HG03432 (cell line): Measurements from ENCODE around the gene IQCH.

Source experiments
- ATAC-seq: cut with Tn5 transposase; IDR thresholded peaks from one replicate; pipeline ENCODE4 v1.9.1; 2021; ENCODE audit warnings: mild to moderate bottlenecking, moderate library complexity; ENCODE audit not compliant: unreplicated experiment

Gene IQCH

GRCh38 chr15:67521783-67522568 is 267.4 kb downstream of the IQCH start:
- ATAC-seq = no peak

GRCh38 chr15:67523330-67523729 is 268.7 kb downstream of the IQCH start:
- ATAC-seq = no peak

GRCh38 chr15:67524235-67524634 is 269.6 kb downstream of the IQCH start:
- no peak for ATAC-seq

- no peak for ATAC-seq
Measured at GRCh38 chr15:67528513-67528912, 273.9 kb downstream of the IQCH start.

- no peak for ATAC-seq
Measured at GRCh38 chr15:67531379-67531914, 276.9 kb downstream of the IQCH start.

GRCh38 chr15:67533873-67534272 is 279.3 kb downstream of the IQCH start:
- ATAC-seq = no peak

GRCh38 chr15:67534360-67534759 is 279.8 kb downstream of the IQCH start:
- no peak for ATAC-seq

- ATAC-seq = no peak
Measured at GRCh38 chr15:67537771-67538170, 283.2 kb downstream of the IQCH start.

- ATAC-seq = peak; percentile 59
Measured at GRCh38 chr15:67542420-67543347, 288.1 kb downstream of the IQCH start, which contains the start of gene MAP2K5. TSS of gene MAP2K5 (plus strand) at chr15:67542703. CDS start at chr15:67543336, 633 bp downstream.

- no peak for ATAC-seq
Measured at GRCh38 chr15:67543348-67543718, 288.7 kb downstream of the IQCH start.

GRCh38 chr15:67544475-67544874 is 289.9 kb downstream of the IQCH start:
- no peak for ATAC-seq

- no peak for ATAC-seq
Measured at GRCh38 chr15:67545864-67546263, 291.3 kb downstream of the IQCH start.

- no peak for ATAC-seq
Measured at GRCh38 chr15:67547064-67547463, 292.5 kb downstream of the IQCH start.

- ATAC-seq = no peak
Measured at GRCh38 chr15:67547836-67548235, 293.2 kb downstream of the IQCH start.

GRCh38 chr15:67548236-67548852 is 293.8 kb downstream of the IQCH start:
- no peak for ATAC-seq

- ATAC-seq = no peak
Measured at GRCh38 chr15:67548862-67549651, 294.5 kb downstream of the IQCH start.

- no peak for ATAC-seq
Measured at GRCh38 chr15:67549736-67550135, 295.1 kb downstream of the IQCH start.

GRCh38 chr15:67550522-67550921 is 295.9 kb downstream of the IQCH start:
- ATAC-seq = no peak

- ATAC-seq = no peak
Measured at GRCh38 chr15:67551207-67551743, 296.7 kb downstream of the IQCH start.
